Measurements from ENCODE around the gene GOLPH3L.
"Not testable (repeated sequence)": the region's sequence is repeated elsewhere in the genome, so short reads cannot be mapped to it uniquely, and the experiment has no call there.

GRCh38 chr1:150624546-150624945 lies 72.4 kb downstream of the GOLPH3L start:
- TF ChIP-seq EP300, CTCF, POLR2A, POLR2AphosphoS5 (IDR thresholded peaks at IDR 0.05): not testable (repeated sequence)

Measured in gastroesophageal sphincter (tissue), 3 donors.